MM.1S (cell line): ENCODE measurements around the gene CFAP20.

Experiments used
- CTCF ChIP-seq: fragments of 300-600 bp; sonication (generic); IDR thresholded peaks from 2 replicates; pipeline ENCODE4 v1.5.1; 2016; ENCODE audit warnings: antibody characterized with exemption, low read length, mixed read lengths
- EZH2 ChIP-seq: fragments of 300-600 bp; sonication (generic); optimal IDR thresholded peaks from 2 replicates; pipeline ENCODE3; 2017; ENCODE audit warnings: low read depth, mild to moderate bottlenecking, antibody characterized with exemption, low read length, mixed read lengths
- EZH2phosphoT487 ChIP-seq: fragments of 300-600 bp; sonication (generic); IDR thresholded peaks from 2 replicates; pipeline ENCODE4 v1.6.1; 2018; ENCODE audit warnings: antibody characterized with exemption, low read length

DNA sequence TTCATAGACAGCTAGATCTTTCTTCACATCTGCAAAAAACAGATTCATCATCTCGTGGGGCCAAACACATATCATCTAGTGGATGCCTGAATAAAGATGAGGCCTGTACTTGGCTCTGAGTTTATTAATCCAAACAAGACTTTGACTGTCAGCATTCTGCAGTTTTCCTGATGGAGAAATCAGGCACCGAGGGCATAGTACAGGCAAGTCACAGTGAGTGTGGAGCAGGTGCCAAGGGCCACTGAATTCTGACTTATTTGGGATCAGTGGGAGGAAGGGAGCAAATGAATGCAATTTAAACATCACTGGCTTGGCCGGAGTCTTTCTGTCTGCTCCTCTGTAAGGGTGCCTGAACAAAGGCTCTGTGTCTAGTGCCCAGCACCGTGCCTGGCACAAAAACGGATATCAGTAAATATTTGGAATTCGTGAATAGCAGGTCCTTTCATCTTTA, 975 bp downstream of the CFAP20 start:
- TF ChIP-seq EZH2 (no peak), CTCF (no peak), EZH2phosphoT487 (no peak)
